GM19372 (cell line): ENCODE data around the gene PCDHGA12.
"Not testable (repeated sequence)": the region's sequence is repeated elsewhere in the genome, so short reads cannot be mapped to it uniquely, and the experiment has no call there.

Source experiments
- ATAC-seq: cut with Tn5 transposase; IDR thresholded peaks from one replicate; pipeline ENCODE4 v1.9.1; 2021; ENCODE audit warnings: mild to moderate bottlenecking, low read depth, moderate library complexity; ENCODE audit not compliant: unreplicated experiment

The PCDHGA12 gene

DNA sequence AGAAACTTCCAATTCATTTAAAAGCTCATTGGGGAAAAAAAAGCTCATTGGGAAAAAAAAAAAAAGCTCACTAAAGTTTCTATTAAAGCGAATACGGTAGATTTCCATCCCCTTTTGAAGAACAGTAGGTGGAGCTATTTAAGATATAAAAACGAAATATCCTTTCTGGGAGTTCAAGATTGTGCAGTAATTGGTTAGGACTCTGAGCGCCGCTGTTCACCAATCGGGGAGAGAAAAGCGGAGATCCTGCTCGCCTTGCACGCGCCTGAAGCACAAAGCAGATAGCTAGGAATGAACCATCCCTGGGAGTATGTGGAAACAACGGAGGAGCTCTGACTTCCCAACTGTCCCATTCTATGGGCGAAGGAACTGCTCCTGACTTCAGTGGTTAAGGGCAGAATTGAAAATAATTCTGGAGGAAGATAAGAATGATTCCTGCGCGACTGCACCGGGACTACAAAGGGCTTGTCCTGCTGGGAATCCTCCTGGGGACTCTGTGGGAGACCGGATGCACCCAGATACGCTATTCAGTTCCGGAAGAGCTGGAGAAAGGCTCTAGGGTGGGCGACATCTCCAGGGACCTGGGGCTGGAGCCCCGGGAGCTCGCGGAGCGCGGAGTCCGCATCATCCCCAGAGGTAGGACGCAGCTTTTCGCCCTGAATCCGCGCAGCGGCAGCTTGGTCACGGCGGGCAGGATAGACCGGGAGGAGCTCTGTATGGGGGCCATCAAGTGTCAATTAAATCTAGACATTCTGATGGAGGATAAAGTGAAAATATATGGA lies at the start of gene PCDHGA12:
Gene PCDHGA12 (plus strand): TSS at position 176 of the 782 bp plus-strand sequence. CDS start 253 bp downstream, at position 429.
- ATAC-seq = peak; percentile 89

DNA sequence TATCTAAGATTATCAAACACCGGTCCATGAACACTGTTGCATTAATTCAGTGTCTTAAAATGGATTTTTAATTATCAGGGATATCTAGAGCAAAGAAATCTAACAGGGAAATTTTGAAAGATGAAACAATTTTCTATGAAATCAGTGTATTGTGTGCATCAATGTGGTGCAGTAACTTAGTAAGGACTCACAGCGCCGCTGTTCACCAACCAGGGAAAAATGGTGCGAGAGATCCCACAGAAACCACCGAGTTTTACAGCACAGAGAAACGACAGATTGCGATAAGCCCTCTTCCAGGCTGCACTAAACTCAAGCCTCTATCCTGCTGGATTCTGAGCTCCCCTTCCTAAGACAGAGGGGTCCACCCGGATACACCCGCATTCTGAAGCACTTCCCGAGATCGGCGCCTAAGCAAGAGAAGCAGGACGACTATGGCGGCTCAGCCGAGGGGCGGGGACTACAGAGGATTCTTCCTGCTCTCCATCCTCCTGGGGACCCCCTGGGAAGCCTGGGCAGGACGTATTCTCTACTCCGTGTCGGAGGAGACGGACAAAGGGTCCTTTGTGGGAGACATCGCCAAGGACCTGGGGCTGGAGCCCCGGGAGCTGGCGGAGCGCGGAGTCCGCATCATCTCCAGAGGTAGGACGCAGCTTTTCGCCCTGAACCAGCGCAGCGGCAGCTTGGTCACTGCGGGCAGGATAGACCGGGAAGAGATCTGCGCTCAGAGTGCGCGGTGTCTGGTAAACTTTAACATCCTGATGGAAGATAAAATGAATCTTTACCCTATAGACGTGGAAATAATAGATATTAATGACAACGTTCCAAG lies 47.6 kb upstream of the PCDHGA12 start, which contains the start of gene PCDHGA7:
Gene PCDHGA7 (plus strand): TSS at position 274 of the 826 bp plus-strand sequence. CDS start 158 bp downstream, at position 432.
- ATAC-seq = no peak

DNA sequence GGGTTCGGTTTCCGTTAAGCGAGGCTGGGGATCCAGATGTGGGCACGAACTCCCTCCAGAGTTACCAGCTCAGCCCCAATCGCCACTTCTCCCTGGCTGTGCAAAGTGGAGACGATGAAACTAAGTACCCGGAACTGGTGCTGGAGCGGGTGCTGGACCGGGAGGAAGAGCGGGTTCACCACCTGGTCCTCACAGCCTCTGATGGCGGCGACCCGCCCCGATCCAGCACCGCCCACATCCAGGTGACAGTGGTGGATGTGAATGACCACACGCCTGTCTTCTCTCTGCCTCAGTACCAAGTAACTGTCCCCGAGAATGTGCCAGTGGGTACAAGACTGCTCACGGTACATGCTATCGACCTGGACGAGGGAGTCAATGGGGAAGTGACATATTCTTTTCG lies 47.0 kb upstream of the PCDHGA12 start:
- ATAC-seq = no peak

DNA sequence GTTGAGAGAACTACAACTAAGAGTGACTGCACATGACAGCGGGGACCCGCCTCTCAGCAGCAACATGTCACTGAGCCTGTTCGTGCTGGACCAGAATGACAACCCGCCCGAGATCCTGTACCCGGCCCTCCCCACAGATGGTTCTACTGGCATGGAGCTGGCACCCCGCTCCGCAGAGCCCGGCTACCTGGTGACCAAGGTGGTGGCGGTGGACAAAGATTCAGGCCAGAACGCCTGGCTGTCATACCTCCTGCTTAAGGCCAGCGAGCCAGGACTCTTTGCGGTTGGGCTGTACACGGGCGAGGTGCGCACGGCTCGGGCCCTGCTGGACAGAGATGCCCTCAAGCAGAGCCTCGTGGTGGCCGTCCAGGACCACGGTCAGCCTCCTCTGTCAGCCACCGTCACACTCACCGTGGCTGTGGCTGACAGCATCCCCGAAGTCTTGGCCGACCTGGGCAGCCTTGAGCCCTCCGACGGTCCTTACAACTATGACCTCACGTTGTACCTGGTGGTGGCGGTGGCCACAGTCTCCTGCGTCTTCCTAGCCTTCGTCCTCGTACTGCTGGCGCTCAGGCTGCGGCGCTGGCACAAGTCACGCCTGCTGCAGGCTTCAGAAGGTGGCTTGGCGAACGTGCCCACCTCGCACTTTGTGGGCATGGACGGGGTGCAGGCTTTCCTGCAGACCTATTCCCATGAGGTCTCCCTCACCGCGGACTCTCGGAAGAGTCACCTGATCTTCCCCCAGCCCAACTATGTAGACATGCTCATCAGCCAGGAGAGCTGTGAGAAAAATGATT lies 45.6 kb upstream of the PCDHGA12 start:
- ATAC-seq = no peak

DNA sequence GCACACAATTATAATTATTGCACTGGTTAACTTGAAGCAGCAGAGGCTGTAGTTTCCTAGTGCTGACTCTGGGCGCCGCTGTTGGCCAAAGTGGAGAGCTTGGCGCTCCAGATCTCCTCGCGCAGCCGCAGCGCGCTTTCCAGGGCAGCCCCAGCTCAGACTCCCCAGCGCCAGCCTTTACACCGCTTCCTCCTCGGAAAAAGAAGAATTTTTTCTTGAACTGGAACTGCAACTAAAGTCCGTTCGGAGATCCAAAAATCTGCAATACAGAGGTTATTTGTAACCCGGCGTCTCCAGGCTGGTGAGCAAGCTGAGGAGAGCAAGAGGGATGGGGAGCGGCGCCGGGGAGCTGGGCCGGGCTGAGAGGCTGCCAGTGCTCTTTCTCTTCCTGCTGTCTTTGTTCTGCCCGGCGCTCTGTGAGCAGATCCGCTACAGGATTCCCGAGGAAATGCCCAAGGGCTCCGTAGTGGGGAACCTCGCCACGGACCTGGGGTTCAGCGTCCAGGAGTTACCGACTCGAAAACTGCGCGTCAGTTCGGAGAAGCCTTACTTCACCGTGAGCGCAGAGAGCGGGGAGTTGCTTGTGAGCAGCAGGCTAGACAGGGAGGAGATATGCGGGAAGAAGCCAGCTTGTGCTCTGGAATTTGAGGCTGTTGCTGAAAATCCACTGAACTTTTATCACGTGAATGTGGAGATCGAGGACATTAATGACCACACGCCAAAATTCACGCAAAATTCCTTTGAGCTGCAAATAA lies 42.6 kb upstream of the PCDHGA12 start, which contains the start of gene PCDHGB4:
Gene PCDHGB4 (plus strand): TSS at position 142 of the 755 bp plus-strand sequence. CDS start 187 bp downstream, at position 329.
- not testable (repeated sequence) for ATAC-seq

DNA sequence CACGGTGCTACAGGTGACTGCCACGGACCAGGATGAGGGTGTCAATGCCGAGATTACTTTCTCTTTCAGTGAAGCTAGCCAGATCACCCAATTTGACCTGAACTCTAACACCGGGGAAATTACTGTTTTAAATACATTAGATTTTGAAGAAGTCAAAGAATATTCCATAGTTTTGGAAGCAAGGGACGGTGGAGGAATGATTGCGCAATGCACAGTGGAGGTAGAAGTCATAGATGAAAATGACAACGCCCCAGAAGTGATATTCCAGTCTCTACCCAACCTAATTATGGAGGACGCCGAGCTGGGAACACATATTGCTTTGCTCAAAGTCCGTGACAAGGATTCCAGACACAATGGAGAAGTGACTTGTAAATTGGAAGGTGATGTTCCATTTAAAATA lies 41.6 kb upstream of the PCDHGA12 start:
- no peak for ATAC-seq

DNA sequence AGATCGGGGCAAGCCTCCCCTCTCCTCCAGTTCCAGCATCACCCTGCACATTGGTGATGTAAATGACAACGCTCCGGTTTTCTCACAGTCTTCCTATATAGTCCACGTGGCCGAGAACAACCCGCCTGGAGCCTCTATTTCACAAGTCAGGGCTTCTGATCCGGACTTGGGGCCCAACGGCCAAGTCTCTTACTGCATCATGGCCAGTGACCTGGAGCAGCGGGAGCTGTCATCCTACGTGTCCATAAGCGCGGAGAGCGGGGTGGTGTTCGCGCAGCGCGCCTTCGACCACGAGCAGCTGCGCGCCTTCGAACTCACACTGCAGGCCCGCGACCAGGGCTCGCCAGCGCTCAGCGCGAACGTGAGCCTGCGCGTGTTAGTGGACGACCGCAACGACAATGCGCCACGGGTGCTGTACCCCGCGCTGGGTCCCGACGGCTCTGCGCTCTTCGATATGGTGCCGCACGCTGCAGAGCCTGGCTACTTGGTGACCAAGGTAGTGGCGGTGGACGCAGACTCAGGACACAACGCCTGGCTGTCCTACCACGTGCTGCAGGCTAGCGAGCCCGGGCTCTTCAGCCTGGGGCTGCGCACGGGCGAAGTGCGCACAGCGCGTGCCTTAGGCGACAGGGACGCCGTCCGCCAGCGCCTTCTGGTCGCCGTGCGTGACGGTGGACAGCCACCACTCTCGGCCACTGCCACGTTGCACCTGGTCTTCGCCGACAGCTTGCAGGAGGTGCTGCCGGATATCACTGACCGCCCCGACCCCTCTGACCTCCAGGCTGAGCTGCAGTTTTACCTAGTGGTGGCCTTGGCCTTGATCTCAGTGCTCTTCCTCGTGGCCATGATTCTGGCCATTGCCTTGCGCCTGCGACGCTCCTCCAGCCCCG lies 40.9 kb upstream of the PCDHGA12 start:
- no peak for ATAC-seq

DNA sequence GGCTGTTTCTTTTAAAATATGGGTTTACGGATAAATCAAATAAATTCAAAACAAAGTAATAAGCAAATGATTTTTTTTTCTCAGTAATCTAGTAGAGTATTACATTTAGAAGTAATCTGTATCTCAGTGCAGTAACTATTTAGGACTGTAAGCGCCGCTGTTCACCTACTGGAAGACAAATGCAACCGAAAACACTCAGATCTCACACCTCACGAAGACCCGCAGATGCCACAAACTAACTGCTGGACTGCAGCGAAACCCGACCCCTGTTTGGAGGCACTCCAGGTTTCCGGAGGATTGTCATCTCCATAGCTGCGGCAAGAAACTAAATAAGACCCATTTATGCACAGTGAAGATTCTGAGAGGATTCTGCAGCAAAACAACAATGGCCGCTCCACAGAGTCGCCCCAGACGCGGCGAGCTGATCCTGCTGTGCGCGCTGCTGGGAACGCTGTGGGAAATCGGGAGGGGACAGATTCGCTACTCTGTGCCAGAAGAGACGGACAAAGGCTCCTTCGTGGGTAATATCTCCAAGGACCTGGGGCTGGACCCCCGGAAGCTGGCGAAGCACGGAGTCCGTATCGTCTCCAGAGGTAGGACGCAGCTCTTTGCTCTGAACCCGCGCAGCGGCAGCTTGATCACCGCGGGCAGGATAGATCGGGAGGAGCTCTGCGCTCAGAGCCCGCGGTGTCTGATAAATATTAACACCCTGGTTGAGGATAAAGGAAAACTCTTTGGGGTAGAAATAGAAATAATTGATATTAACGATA lies 37.7 kb upstream of the PCDHGA12 start, which contains the start of gene PCDHGA8:
Gene PCDHGA8 (plus strand): TSS at position 205 of the 770 bp plus-strand sequence. CDS start 181 bp downstream, at position 386.
- no peak for ATAC-seq

DNA sequence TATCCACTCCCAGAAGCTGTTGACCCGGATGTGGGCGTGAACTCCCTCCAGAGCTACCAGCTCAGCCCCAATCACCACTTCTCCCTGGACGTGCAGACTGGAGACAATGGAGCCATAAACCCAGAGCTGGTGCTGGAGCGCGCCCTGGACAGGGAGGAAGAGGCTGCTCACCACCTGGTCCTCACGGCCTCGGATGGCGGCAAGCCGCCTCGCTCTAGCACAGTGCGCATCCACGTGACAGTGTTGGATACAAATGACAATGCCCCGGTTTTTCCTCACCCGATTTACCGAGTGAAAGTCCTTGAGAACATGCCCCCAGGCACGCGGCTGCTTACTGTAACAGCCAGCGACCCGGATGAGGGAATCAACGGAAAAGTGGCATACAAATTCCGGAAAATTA lies 37.0 kb upstream of the PCDHGA12 start:
- no peak for ATAC-seq

DNA sequence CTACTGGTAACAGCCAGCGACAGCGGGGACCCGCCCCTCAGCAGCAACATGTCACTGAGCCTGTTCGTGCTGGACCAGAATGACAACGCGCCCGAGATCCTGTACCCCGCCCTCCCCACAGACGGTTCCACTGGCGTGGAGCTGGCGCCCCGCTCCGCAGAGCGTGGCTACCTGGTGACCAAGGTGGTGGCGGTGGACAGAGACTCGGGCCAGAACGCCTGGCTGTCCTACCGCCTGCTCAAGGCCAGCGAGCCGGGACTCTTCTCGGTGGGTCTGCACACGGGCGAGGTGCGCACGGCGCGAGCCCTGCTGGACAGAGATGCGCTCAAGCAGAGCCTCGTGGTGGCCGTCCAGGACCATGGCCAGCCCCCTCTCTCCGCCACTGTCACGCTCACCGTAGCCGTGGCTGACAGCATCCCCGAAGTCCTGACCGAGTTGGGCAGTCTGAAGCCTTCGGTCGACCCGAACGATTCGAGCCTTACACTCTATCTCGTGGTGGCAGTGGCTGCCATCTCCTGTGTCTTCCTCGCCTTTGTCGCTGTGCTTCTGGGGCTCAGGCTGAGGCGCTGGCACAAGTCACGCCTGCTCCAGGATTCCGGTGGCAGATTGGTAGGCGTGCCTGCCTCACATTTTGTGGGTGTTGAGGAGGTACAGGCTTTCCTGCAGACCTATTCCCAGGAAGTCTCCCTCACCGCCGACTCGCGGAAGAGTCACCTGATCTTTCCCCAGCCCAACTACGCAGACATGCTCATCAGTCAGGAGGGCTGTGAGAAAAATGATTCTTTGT lies 35.7 kb upstream of the PCDHGA12 start:
- ATAC-seq = not testable (repeated sequence)

DNA sequence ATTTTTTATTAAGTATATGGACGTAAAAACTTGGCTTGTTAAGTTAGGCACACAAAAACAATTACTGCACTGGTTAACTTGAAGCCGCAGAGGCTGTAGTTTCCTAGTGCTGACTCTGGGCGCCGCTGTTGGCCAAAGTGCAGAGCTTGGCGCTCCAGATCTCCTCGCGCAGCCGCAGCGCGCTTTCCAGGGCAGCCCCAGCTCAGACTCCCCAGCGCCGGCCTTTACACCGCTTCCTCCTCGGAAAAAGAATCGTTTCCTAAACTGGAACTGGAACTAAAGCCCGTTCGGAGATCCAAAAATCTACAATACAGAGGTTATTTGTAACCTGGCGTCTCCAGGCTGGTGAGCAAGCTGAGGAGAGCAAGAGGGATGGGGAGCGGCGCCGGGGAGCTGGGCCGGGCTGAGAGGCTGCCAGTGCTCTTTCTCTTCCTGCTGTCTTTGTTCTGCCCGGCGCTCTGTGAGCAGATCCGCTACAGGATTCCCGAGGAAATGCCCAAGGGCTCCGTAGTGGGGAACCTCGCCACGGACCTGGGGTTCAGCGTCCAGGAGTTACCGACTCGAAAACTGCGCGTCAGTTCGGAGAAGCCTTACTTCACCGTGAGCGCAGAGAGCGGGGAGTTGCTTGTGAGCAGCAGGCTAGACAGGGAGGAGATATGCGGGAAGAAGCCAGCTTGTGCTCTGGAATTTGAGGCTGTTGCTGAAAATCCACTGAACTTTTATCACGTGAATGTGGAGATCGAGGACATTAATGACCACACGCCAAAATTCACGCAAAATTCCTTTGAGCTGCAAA lies 32.4 kb upstream of the PCDHGA12 start, which contains the start of gene PCDHGB5:
Gene PCDHGB5 (plus strand): TSS at position 192 of the 796 bp plus-strand sequence. CDS start 181 bp downstream, at position 373.
- not testable (repeated sequence) for ATAC-seq

DNA sequence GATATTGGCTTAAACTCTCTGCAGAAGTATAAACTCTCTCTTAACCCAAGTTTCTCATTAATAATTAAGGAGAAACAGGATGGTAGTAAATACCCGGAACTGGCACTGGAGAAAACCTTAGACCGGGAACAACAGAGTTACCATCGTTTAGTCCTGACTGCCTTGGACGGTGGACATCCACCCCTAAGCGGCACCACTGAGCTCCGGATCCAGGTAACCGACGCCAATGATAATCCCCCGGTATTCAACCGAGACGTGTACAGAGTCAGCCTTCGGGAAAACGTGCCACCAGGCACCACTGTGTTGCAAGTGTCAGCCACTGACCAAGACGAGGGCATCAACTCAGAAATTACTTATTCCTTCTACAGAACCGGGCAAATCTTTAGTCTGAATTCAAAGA lies 31.7 kb upstream of the PCDHGA12 start:
- ATAC-seq = no peak

DNA sequence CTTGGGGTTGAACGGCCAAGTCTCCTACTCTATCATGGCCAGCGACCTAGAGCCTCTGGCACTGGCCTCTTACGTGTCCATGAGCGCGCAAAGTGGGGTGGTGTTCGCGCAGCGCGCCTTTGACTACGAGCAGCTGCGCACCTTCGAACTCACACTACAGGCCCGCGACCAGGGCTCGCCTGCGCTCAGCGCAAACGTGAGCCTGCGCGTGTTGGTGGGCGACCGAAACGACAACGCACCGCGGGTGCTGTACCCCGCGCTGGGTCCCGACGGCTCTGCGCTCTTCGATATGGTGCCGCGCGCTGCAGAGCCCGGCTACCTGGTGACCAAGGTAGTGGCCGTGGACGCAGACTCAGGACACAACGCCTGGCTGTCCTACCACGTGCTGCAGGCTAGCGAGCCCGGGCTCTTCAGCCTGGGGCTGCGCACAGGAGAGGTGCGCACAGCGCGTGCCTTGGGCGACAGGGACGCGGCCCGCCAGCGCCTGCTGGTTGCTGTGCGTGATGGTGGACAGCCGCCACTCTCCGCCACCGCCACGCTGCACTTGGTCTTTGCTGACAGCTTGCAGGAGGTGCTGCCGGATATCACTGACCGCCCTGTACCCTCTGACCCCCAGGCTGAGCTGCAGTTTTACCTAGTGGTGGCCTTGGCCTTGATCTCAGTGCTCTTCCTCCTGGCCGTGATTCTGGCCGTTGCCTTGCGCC lies 30.6 kb upstream of the PCDHGA12 start:
- ATAC-seq = no peak

DNA sequence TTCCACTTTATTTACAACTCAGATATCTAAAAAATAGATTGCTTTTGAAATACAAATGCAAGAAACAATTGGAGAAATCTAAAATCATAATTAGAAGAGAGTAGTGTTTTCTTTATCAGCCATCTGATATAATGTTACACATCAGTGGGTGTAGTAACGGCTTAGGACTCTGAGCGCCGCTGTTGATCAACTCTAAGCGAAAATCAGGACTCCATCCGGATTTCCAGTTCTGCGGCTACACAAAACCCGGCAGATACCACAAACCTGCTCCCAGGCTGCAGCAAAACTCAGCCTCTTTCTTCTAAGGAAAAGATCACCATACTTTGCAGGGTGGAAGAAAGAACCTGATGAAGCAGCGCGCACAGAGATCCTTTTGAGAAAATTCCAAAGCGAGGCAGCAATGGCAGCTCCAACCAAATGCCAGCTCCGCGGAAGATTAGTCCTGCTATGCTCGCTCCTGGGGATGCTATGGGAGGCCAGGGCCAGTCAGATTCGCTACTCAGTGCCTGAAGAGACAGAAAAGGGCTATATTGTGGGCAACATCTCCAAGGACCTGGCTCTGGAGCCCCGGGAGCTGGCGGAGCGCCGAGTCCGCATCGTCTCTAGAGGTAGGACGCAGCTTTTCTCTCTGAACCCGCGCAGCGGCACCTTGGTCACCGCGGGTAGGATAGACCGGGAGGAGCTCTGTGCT lies 27.6 kb upstream of the PCDHGA12 start, which contains the start of gene PCDHGA9:
Gene PCDHGA9 (plus strand): TSS at position 226 of the 691 bp plus-strand sequence. CDS start 175 bp downstream, at position 401.
- no peak for ATAC-seq

DNA sequence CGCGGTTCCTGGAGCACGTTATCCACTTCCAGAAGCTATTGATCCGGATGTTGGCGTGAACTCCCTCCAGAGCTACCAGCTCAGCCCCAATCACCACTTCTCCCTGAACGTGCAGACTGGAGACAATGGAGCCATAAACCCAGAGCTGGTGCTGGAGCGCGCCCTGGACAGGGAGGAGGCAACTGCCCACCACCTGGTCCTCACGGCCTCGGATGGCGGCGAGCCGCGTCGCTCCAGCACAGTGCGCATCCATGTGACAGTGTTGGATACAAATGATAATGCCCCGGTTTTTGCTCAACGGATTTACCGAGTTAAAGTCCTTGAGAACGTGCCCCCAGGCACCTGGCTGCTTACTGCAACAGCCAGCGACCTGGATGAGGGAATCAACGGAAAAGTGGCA lies 26.9 kb upstream of the PCDHGA12 start:
- no peak for ATAC-seq
